ENCODE results near the gene MED13L.

The MED13L gene

GRCh38 chr12:116320791-116321217, 43.3 kb upstream of the MED13L start:
- Histone ChIP-seq H3K36me3 (no peaks in the 10 kb centered on the region), H3K4me1 (no peaks in the 10 kb centered on the region), H3K4me3 (ENCODE audit: low read depth, low read length) (no peak overlapping the region), H3K9me3 (no peaks in the 10 kb centered on the region), H3K27me3 (no peaks in the 10 kb centered on the region)
- no peak for TF ChIP-seq CTCF (IDR thresholded peaks at IDR 0.05; ENCODE audit: low read depth, low read length)
- DNase-seq = no peak

GRCh38 chr12:116319898-116320621, 42.6 kb upstream of the MED13L start:
- DNase-seq = no peak
- Histone ChIP-seq H3K27me3 (no peaks in the 10 kb centered on the region), H3K4me3 (ENCODE audit: low read depth, low read length) (no peak overlapping the region), H3K36me3 (no peaks in the 10 kb centered on the region), H3K9me3 (no peaks in the 10 kb centered on the region), H3K4me1 (no peaks in the 10 kb centered on the region)
- TF ChIP-seq CTCF (IDR thresholded peaks at IDR 0.05; ENCODE audit: low read depth, low read length) = no peak

GRCh38 chr12:116319233-116319897, 41.9 kb upstream of the MED13L start:
- Histone ChIP-seq H3K9me3 (no peaks in the 10 kb centered on the region), H3K4me1 (no peaks in the 10 kb centered on the region), H3K4me3 (ENCODE audit: low read depth, low read length) (no peak overlapping the region), H3K36me3 (no peaks in the 10 kb centered on the region), H3K27me3 (no peaks in the 10 kb centered on the region)
- no peak for TF ChIP-seq CTCF (IDR thresholded peaks at IDR 0.05; ENCODE audit: low read depth, low read length)
- DNase-seq = no peak

- Histone ChIP-seq H3K4me1 (no peaks in the 10 kb centered on the region), H3K9me3 (no peaks in the 10 kb centered on the region), H3K4me3 (ENCODE audit: low read depth, low read length) (no peak overlapping the region), H3K36me3 (no peaks in the 10 kb centered on the region), H3K27me3 (no peaks in the 10 kb centered on the region)
- no peak for DNase-seq
- TF ChIP-seq CTCF (IDR thresholded peaks at IDR 0.05; ENCODE audit: low read depth, low read length) = no peak
Measured at GRCh38 chr12:116318576-116319232, 41.2 kb upstream of the MED13L start.

GRCh38 chr12:116317986-116318575, 40.6 kb upstream of the MED13L start:
- H3K27me3 ChIP-seq = no peaks in the 10 kb centered on the region
- H3K9me3 ChIP-seq = no peaks in the 10 kb centered on the region
- TF ChIP-seq CTCF (IDR thresholded peaks at IDR 0.05; ENCODE audit: low read depth, low read length) = no peak
- no peak overlapping the region for H3K4me3 ChIP-seq (ENCODE audit: low read depth, low read length)
- H3K36me3 ChIP-seq = no peaks in the 10 kb centered on the region
- H3K4me1 ChIP-seq = 0 out of 2 replicates have a peak, but pooled peaks cover under 1% of the 10 kb centered on the region
- no peak for DNase-seq

Data from BE2C (cell line).